Adrenal gland (tissue), 5 donors: ENCODE data around the gene GRAMD2A.

Experiments used
- POLR2A ChIP-seq, 2 donors: fragments of 450-650 bp; IDR thresholded peaks; one replicate each; pipeline ENCODE4 v1.6.1; 2017; ENCODE audit warnings: antibody characterized with exemption in 2 of 2, mild to moderate bottlenecking in 2 of 2, moderate library complexity in 1 of 2
- TF ChIP-seq, protein P1 (sequence below), 6 experiments: fragments of 450-650 bp in 4 of 6; fragments of 200-600 bp in 2 of 6; sonication (generic) in 1 of 6; IDR thresholded peaks; 1 replicate in 5 of 6; 2 replicates in 1 of 6; pipeline versions ENCODE4 v1.5.1 to v1.8.0; 2016 to 2021; ENCODE audit warnings: antibody characterized with exemption in 6 of 6, mild to moderate bottlenecking in 2 of 6, moderate library complexity in 1 of 6
- donor health status: DM: no; HTN: no; CAD: no.

DNA sequence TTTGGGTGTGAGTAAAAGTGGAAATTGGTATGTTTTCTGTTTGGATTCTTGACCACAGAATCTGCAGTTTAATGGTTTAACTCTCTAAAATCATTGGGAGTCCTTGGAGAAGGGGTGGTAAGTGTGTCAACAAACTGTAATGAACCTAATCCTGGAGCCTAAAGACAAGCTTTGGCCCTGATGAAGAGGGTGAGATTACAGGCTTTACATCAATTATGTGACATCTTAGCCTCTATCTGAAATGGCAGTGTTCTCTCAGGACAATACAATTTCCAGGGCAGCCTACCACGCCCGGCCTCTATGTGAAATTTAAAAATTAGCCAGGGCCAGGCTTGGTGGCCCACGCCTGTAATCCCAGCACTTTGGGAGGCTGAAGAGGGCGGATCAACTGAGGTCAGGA is 37.7 kb upstream of the GRAMD2A start:
- TF ChIP-seq, protein P1, sequence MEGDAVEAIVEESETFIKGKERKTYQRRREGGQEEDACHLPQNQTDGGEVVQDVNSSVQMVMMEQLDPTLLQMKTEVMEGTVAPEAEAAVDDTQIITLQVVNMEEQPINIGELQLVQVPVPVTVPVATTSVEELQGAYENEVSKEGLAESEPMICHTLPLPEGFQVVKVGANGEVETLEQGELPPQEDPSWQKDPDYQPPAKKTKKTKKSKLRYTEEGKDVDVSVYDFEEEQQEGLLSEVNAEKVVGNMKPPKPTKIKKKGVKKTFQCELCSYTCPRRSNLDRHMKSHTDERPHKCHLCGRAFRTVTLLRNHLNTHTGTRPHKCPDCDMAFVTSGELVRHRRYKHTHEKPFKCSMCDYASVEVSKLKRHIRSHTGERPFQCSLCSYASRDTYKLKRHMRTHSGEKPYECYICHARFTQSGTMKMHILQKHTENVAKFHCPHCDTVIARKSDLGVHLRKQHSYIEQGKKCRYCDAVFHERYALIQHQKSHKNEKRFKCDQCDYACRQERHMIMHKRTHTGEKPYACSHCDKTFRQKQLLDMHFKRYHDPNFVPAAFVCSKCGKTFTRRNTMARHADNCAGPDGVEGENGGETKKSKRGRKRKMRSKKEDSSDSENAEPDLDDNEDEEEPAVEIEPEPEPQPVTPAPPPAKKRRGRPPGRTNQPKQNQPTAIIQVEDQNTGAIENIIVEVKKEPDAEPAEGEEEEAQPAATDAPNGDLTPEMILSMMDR (IDR thresholded peaks at IDR 0.05), result no peak
- no peak for TF ChIP-seq POLR2A (IDR thresholded peaks at IDR 0.05)
